A549 (cell line): ENCODE measurements around the gene ATP8A1. TPM values are rescaled to one million over a fixed set of nuclear protein-coding genes. Genes with fewer than 3 reads are reported as not detected.

Experiments
- ATAC-seq, 2 experiments: fragments of 200-7000 bp in 1 of 2; fragments of >200 bp in 1 of 2; cut with Nextera tagmentation in 1 of 2; cut with Tn5 transposase in 1 of 2; 3 replicates each; pipeline versions ENCODE4 v1.8.0 to v1.9.1; 2018 to 2020; ENCODE audit warnings: mild to moderate bottlenecking in 1 of 2, moderate library complexity in 1 of 2
- CTCF ChIA-PET: fragments of 300-600 bp; sonication (Branson Sonifier 250); formaldehyde crosslinking; extraction: SDS; loops from one replicate; lab custom pipeline; 2021; ENCODE audit warnings: antibody characterized with exemption, inconsistent platforms; lab: Yijun Ruan, JAX
- POLR2A ChIA-PET: fragments of 350-600 bp; formaldehyde crosslinking; extraction: SDS; loops from one replicate; lab custom pipeline; 2021; ENCODE audit warnings: antibody characterized with exemption, inconsistent platforms; lab: Yijun Ruan, JAX
- DNase-seq, 2 experiments: peaks; one replicate each; pipeline versions ENCODE4 v3.0.0 to v3.0.0-alpha.2; 2011 to 2016; ENCODE audit warnings: low read depth in 1 of 2, low spot score in 1 of 2
- FAIRE-seq: peaks from 2 replicates; lab custom pipeline; 2011; peaks lifted over from hg19 to GRCh38; lab: Jason Lieb, UNC
- H3K27ac ChIP-seq, 2 experiments: fragments of >200 bp; sonication (Bioruptor Twin); formaldehyde crosslinking; 3 replicates each; pipeline ENCODE4 v1.5.1; 2016 to 2017
- H3K4me1 ChIP-seq: fragments of >200 bp; sonication (Bioruptor Twin); formaldehyde crosslinking; 3 replicates; pipeline ENCODE4 v1.6.1; 2016
- H3K4me2 ChIP-seq: fragments of >200 bp; sonication (Bioruptor Twin); formaldehyde crosslinking; 3 replicates; pipeline ENCODE4 v1.6.1; 2016
- H3K4me3 ChIP-seq: fragments of >200 bp; sonication (Bioruptor Twin); formaldehyde crosslinking; 3 replicates; pipeline ENCODE4 v1.5.1; 2016
- H3K9me3 ChIP-seq: fragments of >200 bp; sonication (Bioruptor Twin); formaldehyde crosslinking; 3 replicates; pipeline ENCODE4 v1.6.1; 2016
- BHLHE40 ChIP-seq: IDR thresholded peaks from 2 replicates; pipeline ENCODE4 v1.6.1; 2012; ENCODE audit warnings: low read depth, low read length, inconsistent platforms
- CBX2 ChIP-seq: fragments of 200-600 bp; sonication (generic); IDR thresholded peaks from 2 replicates; pipeline ENCODE4 v1.6.1; 2016; ENCODE audit warnings: low read depth, mild to moderate bottlenecking, borderline replicate concordance
- CHD2 ChIP-seq: fragments of 150-350 bp; IDR thresholded peaks from 2 replicates; pipeline ENCODE4 v1.6.1; 2014; ENCODE audit warnings: low read length; ENCODE audit not compliant: partially characterized antibody
- E2F6 ChIP-seq: IDR thresholded peaks from 2 replicates; pipeline ENCODE4 v1.6.1; 2012; ENCODE audit warnings: low read depth, borderline replicate concordance
- EHMT2 ChIP-seq: fragments of 200-600 bp; sonication (generic); IDR thresholded peaks from 2 replicates; pipeline ENCODE4 v1.6.1; 2016; ENCODE audit warnings: antibody characterized with exemption, low read depth, mild to moderate bottlenecking, moderate library complexity
- ESRRA ChIP-seq: fragments of 150-350 bp; IDR thresholded peaks from 2 replicates; pipeline ENCODE4 v1.6.1; 2014; ENCODE audit warnings: mild to moderate bottlenecking, low read length, borderline replicate concordance
- HES2 ChIP-seq: fragments of >200 bp; sonication (Bioruptor Twin); formaldehyde crosslinking; IDR thresholded peaks from 2 replicates; pipeline ENCODE4 v1.6.1; 2016
- HMGXB4 ChIP-seq: fragments of 250-450 bp; sonication (Bioruptor Pico); IDR thresholded peaks from 2 replicates; pipeline ENCODE4 v1.5.0; 2021; ENCODE audit warnings: mild to moderate bottlenecking, moderate library complexity, borderline replicate concordance
- HOXA7 ChIP-seq: fragments of 250-450 bp; sonication (Bioruptor Pico); IDR thresholded peaks from 2 replicates; pipeline ENCODE4 v1.5.0; 2020; ENCODE audit warnings: mild to moderate bottlenecking, moderate library complexity
- HOXB13 ChIP-seq: fragments of 250-450 bp; sonication (Bioruptor Pico); IDR thresholded peaks from 2 replicates; pipeline ENCODE4 v1.5.0; 2020; ENCODE audit warnings: low read depth, mild to moderate bottlenecking, moderate library complexity
- MAFK ChIP-seq: fragments of 450-650 bp; IDR thresholded peaks from 2 replicates; pipeline ENCODE4 v1.6.1; 2014; ENCODE audit not compliant: partially characterized antibody
- MAX ChIP-seq: IDR thresholded peaks from 2 replicates; pipeline ENCODE4 v1.6.1; 2012
- MAZ ChIP-seq: fragments of 150-350 bp; IDR thresholded peaks from 2 replicates; pipeline ENCODE4 v1.6.1; 2014; ENCODE audit warnings: antibody characterized with exemption, low read depth, low read length, borderline replicate concordance
- MYC ChIP-seq: IDR thresholded peaks from 2 replicates; pipeline ENCODE4 v1.6.1; 2012; ENCODE audit warnings: mild to moderate bottlenecking, inconsistent platforms, low read length, improper control_type of control experiment, borderline replicate concordance
- NPAS2 ChIP-seq: fragments of 250-450 bp; sonication (Bioruptor Pico); IDR thresholded peaks from 2 replicates; pipeline ENCODE4 v1.8.0; 2022; ENCODE audit warnings: mild to moderate bottlenecking, moderate library complexity, borderline replicate concordance
- PHF8 ChIP-seq: fragments of 200-600 bp; sonication (generic); IDR thresholded peaks from 2 replicates; pipeline ENCODE4 v1.6.1; 2016; ENCODE audit warnings: low read depth, mild to moderate bottlenecking, antibody characterized with exemption, moderate library complexity, borderline replicate concordance
- RARB ChIP-seq: fragments of 250-450 bp; sonication (Bioruptor Pico); IDR thresholded peaks from 2 replicates; pipeline ENCODE4 v1.8.0; 2021; ENCODE audit warnings: mild to moderate bottlenecking, moderate library complexity
- REST ChIP-seq: fragments of 200-600 bp; sonication (generic); IDR thresholded peaks from 2 replicates; pipeline ENCODE4 v1.6.1; 2016; ENCODE audit warnings: antibody characterized with exemption, mild to moderate bottlenecking, moderate library complexity
- SMC3 ChIP-seq: fragments of >200 bp; sonication (Bioruptor Twin); formaldehyde crosslinking; IDR thresholded peaks from 3 replicates; pipeline ENCODE4 v1.6.1; 2018; ENCODE audit warnings: inconsistent platforms
- TFCP2L1 ChIP-seq: fragments of 250-450 bp; sonication (Bioruptor Pico); IDR thresholded peaks from 2 replicates; pipeline ENCODE4 v1.5.0; 2021; ENCODE audit warnings: mild to moderate bottlenecking
- USF2 ChIP-seq: fragments of 450-650 bp; IDR thresholded peaks from 2 replicates; pipeline ENCODE4 v1.6.1; 2014; ENCODE audit warnings: antibody characterized with exemption
- ZC3H11A ChIP-seq: fragments of 450-650 bp; IDR thresholded peaks from 2 replicates; pipeline ENCODE4 v1.6.1; 2014; ENCODE audit warnings: antibody characterized with exemption, mild to moderate bottlenecking
- ZSCAN20 ChIP-seq: fragments of 250-450 bp; sonication (Bioruptor Pico); IDR thresholded peaks from 2 replicates; pipeline ENCODE4 v1.8.0; 2022; ENCODE audit warnings: mild to moderate bottlenecking, moderate library complexity
- WGBS: methylation state at CpG from one replicate; pipeline ENCODE4 v1.1.6; 2017; ENCODE audit errors: missing lambda C conversion rate; 5-methylcytosine and 5-hydroxymethylcytosine counted together
- polyA plus RNA-seq, 4 experiments: library from polyadenylated mRNA; depleted of rRNA in 3 of 4; stranded (reverse); fragments of >200 nt; fragmentation: RNase III in 1 of 4; extraction: RNeasy Plus Mini Kit Qiagen cat#74134 plus additional on column Dnase treatment in 1 of 4; gene quantifications; 2 replicates in 3 of 4; 3 replicates in 1 of 4; pipeline ENCODE4 v1.2.3, GENCODE V29; 2011 to 2017

ATP8A1 gene
- polyA plus RNA-seq, 2 of the 4 experiments (the other 2 are of a cell fraction): 0.06 to 0.25 TPM

GRCh38 chr4:42369489-42369888 lies 287.4 kb downstream of the ATP8A1 start:
- POLR2A ChIA-PET: no interaction called here
- CTCF ChIA-PET: interaction anchor here (6.2 kb wide), 1 partner anchor 151 kb away, joined by 42 read pairs; no protein-coding TSS in a partner anchor
- Histone ChIP-seq H3K4me2 (no peak overlapping the region), H3K4me1 (no peaks in the 10 kb centered on the region), H3K4me3 (no peak overlapping the region), H3K27ac (no peak overlapping the region), H3K9me3 (no peaks in the 10 kb centered on the region)
- no peak for DNase-seq
- no peak for ATAC-seq
- FAIRE-seq: no peak
- 70% methylated on average over 11 of the region's 27 CpGs for WGBS
- TF ChIP-seq SMC3 (no peak), TFCP2L1 (no peak), REST (no peak), EHMT2 (no peak), USF2 (no peak), HMGXB4 (no peak), HOXB13 (CRISPR knock-in tag) (no peak), E2F6 (no peak), MYC (no peak), BHLHE40 (no peak), NPAS2 (CRISPR knock-in tag) (no peak), HES2 (no peak), MAFK (no peak), ZSCAN20 (CRISPR knock-in tag) (no peak)

- H3K27ac ChIP-seq: no peak overlapping the region
- CTCF ChIA-PET: interaction anchor here (6.2 kb wide), 1 partner anchor 153 kb away, joined by 42 read pairs; no protein-coding TSS in a partner anchor
- H3K4me3 ChIP-seq: no peak overlapping the region
- 0% methylated on average over 1 of the region's 1 CpG for WGBS
- H3K4me2 ChIP-seq: no peak overlapping the region
- no peaks in the 10 kb centered on the region for H3K4me1 ChIP-seq
- TF ChIP-seq SMC3: no peak
- no peak for TF ChIP-seq ZC3H11A
- no peak for TF ChIP-seq MAZ
- TF ChIP-seq REST: no peak
- TF ChIP-seq CBX2: no peak
- TF ChIP-seq PHF8: no peak
- TF ChIP-seq ESRRA: no peak
- no peak for TF ChIP-seq RARB (CRISPR knock-in tag)
- no peak for TF ChIP-seq MAX
- no peak for TF ChIP-seq HOXA7 (CRISPR knock-in tag)
- no peak for TF ChIP-seq CHD2
- DNase-seq: no peak
- POLR2A ChIA-PET: no interaction called here
- FAIRE-seq: no peak
- no peak for ATAC-seq
- H3K9me3 ChIP-seq: no peaks in the 10 kb centered on the region
Observed at GRCh38 chr4:42366959-42367358, 289.9 kb downstream of the ATP8A1 start.
